HepG2 (cell line): ENCODE results near the gene DNMT1. TPM values are rescaled to one million over a fixed set of nuclear protein-coding genes. Genes with fewer than 3 reads are reported as not detected.

Experiments
- FIP1L1 ChIP-seq: fragments of 200-400 bp; formaldehyde crosslinking; IDR thresholded peaks from 2 replicates; pipeline ENCODE4 v1.6.1; 2018; ENCODE audit warnings: low read depth, mild to moderate bottlenecking, low read length, moderate library complexity, borderline replicate concordance; ENCODE audit not compliant: insufficient read depth
- IRF2 ChIP-seq: IDR thresholded peaks from 2 replicates; pipeline ENCODE4 v1.6.1; 2018; ENCODE audit warnings: missing genetic modification reagents, missing compliant biosample characterization
- MLLT10 ChIP-seq: sonication (generic); formaldehyde crosslinking; IDR thresholded peaks from 2 replicates; pipeline ENCODE4 v1.4.0; 2020; ENCODE audit warnings: missing genetic modification reagents
- POGZ ChIP-seq: sonication (generic); formaldehyde crosslinking; IDR thresholded peaks from 2 replicates; pipeline ENCODE4 v1.4.0; 2020; ENCODE audit warnings: mild to moderate bottlenecking, missing genetic modification reagents
- THAP11 ChIP-seq: IDR thresholded peaks from 2 replicates; pipeline ENCODE4 v1.6.1; 2016; ENCODE audit warnings: missing biosample characterization, missing genetic modification reagents
- ZNF335 ChIP-seq: sonication (generic); formaldehyde crosslinking; IDR thresholded peaks from 2 replicates; pipeline ENCODE4 v1.4.0; 2020; ENCODE audit warnings: missing genetic modification reagents
- ZNF747 ChIP-seq: sonication (generic); formaldehyde crosslinking; IDR thresholded peaks from 2 replicates; pipeline ENCODE4 v1.8.1; 2023; ENCODE audit warnings: missing genetic modification reagents, mild to moderate bottlenecking, borderline replicate concordance
- polyA plus RNA-seq, 8 experiments: library from polyadenylated mRNA; depleted of rRNA in 3 of 8; stranded (reverse) in 7 of 8; unstranded in 1 of 8; fragments of >200 nt; fragmentation: Illumina TruSeq in 4 of 8; extraction: Trizol in 4 of 8; gene quantifications; 2 replicates each; pipeline versions ENCODE4 v1.2.1 to v1.2.3, GENCODE V29; 2011 to 2016; ENCODE audit warnings: low read depth in 4 of 8, missing spikeins in 1 of 8, mixed read lengths in 1 of 8; ENCODE audit not compliant: insufficient read depth in 1 of 8
- total RNA-seq, 5 experiments: library from RNA; depleted of rRNA; stranded (reverse); fragments of >200 nt; fragmentation: Illumina TruSeq; extraction: Trizol; gene quantifications; 2 replicates each; pipeline ENCODE4 v1.2.3, GENCODE V29; 2016; ENCODE audit warnings: low read depth in 1 of 5
- TF ChIP-seq, protein P1 (sequence below): sonication (generic); formaldehyde crosslinking; IDR thresholded peaks from 2 replicates; pipeline ENCODE4 v1.4.0; 2020; ENCODE audit warnings: missing genetic modification reagents
- TF ChIP-seq, protein P2 (sequence below): sonication (generic); formaldehyde crosslinking; IDR thresholded peaks from 2 replicates; pipeline ENCODE4 v1.5.1; 2020; ENCODE audit warnings: missing genetic modification reagents, mild to moderate bottlenecking, borderline replicate concordance
- TF ChIP-seq, protein P3 (sequence below): sonication (generic); formaldehyde crosslinking; IDR thresholded peaks from 2 replicates; pipeline ENCODE4 v1.4.0; 2020; ENCODE audit warnings: missing genetic modification reagents, borderline replicate concordance
- TF ChIP-seq, protein P4 (sequence below): sonication (generic); formaldehyde crosslinking; IDR thresholded peaks from 2 replicates; pipeline ENCODE4 v1.4.0; 2020; ENCODE audit warnings: mild to moderate bottlenecking, missing genetic modification reagents

The DNMT1 gene
- total and polyA plus RNA-seq, 2 of the 13 experiments (the other 11 are each of a cell fraction or from before 2014, with no cell fraction given): 31.2 to 91.1 TPM

DNA sequence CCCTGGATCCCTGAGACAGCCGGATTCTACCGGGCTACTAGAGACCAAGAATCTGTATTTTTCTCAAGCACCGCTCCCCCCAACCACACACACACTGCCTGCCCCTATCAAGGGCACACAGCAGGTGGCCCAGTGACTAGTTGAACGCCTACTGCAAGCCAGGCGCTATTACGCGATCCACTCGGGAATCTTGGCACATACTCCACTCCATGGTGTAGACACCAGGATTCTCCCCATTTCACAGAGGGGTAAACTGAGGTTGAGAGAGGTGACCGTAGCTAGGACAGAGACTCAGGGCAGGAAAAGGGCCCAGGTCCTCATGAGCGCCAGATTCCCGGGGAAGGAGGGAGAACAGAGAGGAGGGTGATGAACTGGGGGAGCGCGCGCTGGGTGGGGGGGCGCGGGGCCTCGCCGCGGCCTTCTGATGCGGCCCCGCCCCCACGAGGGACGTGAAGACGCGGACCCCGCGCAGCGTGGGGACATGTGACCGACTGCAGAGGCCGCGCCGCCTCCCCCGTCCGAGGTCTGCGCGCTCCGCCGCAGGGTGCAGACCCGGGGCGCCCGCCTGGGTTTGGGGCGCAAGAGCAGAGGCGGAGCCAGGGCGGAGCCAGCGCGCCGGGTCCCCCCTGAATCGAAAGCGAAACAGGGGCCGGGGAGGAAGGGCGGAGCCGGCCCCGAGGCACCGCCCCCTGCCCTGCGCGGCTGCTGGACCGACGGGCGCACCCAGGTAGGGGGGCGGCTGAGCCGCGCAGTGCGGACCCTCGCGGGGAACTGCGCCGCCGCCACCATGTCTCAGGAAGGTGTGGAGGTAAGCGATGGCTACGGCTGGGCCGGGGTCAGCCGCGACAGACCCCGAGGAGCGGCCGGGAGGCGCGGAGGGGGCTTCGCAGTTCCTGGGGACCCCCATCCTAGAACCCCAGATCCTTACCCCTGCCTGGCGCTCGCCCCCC lies 108.8 kb downstream of the DNMT1 start, which contains the start of gene SHFL (continued):
- TF ChIP-seq, protein P1, sequence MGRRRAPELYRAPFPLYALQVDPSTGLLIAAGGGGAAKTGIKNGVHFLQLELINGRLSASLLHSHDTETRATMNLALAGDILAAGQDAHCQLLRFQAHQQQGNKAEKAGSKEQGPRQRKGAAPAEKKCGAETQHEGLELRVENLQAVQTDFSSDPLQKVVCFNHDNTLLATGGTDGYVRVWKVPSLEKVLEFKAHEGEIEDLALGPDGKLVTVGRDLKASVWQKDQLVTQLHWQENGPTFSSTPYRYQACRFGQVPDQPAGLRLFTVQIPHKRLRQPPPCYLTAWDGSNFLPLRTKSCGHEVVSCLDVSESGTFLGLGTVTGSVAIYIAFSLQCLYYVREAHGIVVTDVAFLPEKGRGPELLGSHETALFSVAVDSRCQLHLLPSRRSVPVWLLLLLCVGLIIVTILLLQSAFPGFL (CRISPR knock-in tag): 0 out of 2 replicates have a peak, but pooled peaks have one; percentile 61
- TF ChIP-seq THAP11 (CRISPR knock-in tag) (peak; percentile 76), MLLT10 (CRISPR knock-in tag) (no peak), POGZ (CRISPR knock-in tag) (peak; percentile 21; the same call in 1 of the 2 replicates), ZNF335 (CRISPR knock-in tag) (no peak), IRF2 (CRISPR knock-in tag) (peak; percentile 100), ZNF747 (CRISPR knock-in tag) (peak; percentile 35; the same call in 1 of the 2 replicates), FIP1L1 (no peak)
- TF ChIP-seq, protein P2, sequence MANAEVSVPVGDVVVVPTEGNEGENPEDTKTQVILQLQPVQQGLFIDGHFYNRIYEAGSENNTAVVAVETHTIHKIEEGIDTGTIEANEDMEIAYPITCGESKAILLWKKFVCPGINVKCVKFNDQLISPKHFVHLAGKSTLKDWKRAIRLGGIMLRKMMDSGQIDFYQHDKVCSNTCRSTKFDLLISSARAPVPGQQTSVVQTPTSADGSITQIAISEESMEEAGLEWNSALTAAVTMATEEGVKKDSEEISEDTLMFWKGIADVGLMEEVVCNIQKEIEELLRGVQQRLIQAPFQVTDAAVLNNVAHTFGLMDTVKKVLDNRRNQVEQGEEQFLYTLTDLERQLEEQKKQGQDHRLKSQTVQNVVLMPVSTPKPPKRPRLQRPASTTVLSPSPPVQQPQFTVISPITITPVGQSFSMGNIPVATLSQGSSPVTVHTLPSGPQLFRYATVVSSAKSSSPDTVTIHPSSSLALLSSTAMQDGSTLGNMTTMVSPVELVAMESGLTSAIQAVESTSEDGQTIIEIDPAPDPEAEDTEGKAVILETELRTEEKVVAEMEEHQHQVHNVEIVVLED (CRISPR knock-in tag): peak; percentile 53; the same call in 1 of the 2 replicates
- TF ChIP-seq, protein P3, sequence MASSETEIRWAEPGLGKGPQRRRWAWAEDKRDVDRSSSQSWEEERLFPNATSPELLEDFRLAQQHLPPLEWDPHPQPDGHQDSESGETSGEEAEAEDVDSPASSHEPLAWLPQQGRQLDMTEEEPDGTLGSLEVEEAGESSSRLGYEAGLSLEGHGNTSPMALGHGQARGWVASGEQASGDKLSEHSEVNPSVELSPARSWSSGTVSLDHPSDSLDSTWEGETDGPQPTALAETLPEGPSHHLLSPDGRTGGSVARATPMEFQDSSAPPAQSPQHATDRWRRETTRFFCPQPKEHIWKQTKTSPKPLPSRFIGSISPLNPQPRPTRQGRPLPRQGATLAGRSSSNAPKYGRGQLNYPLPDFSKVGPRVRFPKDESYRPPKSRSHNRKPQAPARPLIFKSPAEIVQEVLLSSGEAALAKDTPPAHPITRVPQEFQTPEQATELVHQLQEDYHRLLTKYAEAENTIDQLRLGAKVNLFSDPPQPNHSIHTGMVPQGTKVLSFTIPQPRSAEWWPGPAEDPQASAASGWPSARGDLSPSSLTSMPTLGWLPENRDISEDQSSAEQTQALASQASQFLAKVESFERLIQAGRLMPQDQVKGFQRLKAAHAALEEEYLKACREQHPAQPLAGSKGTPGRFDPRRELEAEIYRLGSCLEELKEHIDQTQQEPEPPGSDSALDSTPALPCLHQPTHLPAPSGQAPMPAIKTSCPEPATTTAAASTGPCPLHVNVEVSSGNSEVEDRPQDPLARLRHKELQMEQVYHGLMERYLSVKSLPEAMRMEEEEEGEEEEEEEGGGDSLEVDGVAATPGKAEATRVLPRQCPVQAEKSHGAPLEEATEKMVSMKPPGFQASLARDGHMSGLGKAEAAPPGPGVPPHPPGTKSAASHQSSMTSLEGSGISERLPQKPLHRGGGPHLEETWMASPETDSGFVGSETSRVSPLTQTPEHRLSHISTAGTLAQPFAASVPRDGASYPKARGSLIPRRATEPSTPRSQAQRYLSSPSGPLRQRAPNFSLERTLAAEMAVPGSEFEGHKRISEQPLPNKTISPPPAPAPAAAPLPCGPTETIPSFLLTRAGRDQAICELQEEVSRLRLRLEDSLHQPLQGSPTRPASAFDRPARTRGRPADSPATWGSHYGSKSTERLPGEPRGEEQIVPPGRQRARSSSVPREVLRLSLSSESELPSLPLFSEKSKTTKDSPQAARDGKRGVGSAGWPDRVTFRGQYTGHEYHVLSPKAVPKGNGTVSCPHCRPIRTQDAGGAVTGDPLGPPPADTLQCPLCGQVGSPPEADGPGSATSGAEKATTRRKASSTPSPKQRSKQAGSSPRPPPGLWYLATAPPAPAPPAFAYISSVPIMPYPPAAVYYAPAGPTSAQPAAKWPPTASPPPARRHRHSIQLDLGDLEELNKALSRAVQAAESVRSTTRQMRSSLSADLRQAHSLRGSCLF: no peak
- TF ChIP-seq, protein P4, sequence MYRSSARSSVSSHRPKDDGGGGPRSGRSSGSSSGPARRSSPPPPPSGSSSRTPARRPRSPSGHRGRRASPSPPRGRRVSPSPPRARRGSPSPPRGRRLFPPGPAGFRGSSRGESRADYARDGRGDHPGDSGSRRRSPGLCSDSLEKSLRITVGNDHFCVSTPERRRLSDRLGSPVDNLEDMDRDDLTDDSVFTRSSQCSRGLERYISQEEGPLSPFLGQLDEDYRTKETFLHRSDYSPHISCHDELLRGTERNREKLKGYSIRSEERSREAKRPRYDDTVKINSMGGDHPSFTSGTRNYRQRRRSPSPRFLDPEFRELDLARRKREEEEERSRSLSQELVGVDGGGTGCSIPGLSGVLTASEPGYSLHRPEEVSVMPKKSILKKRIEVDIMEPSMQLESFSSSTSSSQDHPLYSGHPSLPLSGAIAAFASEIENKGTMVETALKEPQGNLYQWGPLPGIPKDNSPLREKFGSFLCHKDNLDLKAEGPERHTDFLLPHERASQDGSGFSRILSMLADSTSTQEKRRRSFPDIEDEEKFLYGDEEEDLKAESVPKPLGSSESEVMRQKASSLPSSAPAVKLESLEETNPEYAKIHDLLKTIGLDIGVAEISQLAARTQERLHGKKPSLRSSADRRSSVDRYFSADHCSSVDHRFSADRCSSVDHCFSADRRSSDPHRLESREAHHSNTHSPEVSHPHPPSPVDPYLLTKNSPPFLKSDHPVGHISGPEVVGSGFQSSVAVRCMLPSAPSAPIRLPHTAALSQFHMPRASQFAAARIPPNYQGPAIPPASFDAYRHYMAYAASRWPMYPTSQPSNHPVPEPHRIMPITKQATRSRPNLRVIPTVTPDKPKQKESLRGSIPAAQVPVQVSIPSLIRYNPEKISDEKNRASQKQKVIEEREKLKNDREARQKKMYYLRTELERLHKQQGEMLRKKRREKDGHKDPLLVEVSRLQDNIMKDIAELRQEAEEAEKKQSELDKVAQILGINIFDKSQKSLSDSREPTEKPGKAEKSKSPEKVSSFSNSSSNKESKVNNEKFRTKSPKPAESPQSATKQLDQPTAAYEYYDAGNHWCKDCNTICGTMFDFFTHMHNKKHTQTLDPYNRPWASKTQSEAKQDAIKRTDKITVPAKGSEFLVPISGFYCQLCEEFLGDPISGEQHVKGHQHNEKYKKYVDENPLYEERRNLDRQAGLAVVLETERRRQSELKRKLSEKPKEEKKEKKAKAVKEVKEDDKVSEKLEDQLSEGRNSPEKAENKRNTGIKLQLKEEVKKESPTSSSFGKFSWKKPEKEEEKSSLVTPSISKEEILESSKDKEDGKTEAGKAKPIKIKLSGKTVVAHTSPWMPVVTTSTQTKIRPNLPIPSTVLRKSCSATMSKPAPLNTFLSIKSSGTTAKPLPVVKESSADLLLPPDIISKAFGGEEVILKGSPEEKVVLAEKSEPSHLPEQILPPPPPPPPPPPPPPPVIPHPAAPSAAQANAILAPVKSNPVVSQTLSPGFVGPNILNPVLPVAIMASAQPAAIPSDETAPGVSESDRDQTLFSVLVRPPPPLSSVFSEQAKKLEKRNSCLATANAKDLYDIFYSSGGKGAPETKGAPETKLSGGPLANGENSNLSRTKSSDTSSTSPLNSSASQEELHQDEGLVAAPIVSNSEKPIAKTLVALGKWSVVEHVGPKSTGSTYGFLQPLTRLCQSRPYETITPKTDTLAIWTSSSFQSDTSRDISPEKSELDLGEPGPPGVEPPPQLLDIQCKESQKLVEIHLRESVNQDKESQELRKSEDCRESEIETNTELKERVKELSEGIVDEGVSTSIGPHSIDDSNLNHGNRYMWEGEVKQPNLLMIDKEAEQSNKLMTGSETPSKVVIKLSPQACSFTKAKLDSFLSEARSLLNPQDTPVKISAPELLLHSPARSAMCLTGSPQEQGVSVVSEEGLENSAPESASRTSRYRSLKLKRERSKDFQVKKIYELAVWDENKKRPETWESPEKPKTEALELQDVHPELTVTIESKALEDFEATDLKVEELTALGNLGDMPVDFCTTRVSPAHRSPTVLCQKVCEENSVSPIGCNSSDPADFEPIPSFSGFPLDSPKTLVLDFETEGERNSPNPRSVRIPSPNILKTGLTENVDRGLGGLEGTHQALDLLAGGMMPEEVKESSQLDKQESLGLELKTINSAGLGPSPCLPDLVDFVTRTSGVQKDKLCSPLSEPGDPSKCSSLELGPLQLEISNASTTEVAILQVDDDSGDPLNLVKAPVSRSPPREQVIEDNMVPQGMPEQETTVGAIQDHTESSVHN (CRISPR knock-in tag): peak; percentile 24; the same call in 1 of the 2 replicates
